NB4 (cell line): ENCODE measurements around the gene RPL35.

Source experiments
- CTCF ChIP-seq: IDR thresholded peaks from one replicate; pipeline ENCODE4 v1.5.1; 2012; ENCODE audit warnings: low read depth, low read length
- POLR2A ChIP-seq: IDR thresholded peaks from 2 replicates; pipeline ENCODE4 v1.6.1; 2011; ENCODE audit warnings: mild to moderate bottlenecking; ENCODE audit not compliant: insufficient read length; ENCODE audit errors: extremely low read depth

GRCh38 chr9:124880501-124880900, 18.7 kb upstream of the RPL35 start:
- TF ChIP-seq POLR2A (no peak), CTCF (no peak)
